K562 (cell line): ENCODE measurements around the gene DYNLT4. TPM values are rescaled to one million over a fixed set of nuclear protein-coding genes. Genes with fewer than 3 reads are reported as not detected.

Experiments used
- ATAC-seq: fragments of 200-7000 bp; cut with Tn5 transposase; 3 replicates; pipeline ENCODE4 v1.9.1; 2020; ENCODE audit warnings: moderate library complexity
- BruUV-seq: library from RNA; stranded (reverse); fragments of 400-500 nt; replicated peaks from 2 replicates; lab custom pipeline; 2021; lab: Mats Ljungman, UMichigan
- CTCF ChIA-PET: fragments of 300-600 bp; formaldehyde crosslinking; extraction: SDS; loops from one replicate; lab custom pipeline; 2021; ENCODE audit warnings: low intra/inter-chr PET ratio; lab: Yijun Ruan, JAX
- POLR2A ChIA-PET: fragments of 300-600, 350-650 bp; sonication (Branson Sonifier 250); formaldehyde crosslinking; extraction: SDS; loops from one replicate; lab custom pipeline; 2021; ENCODE audit warnings: antibody characterized with exemption, inconsistent platforms; lab: Yijun Ruan, JAX
- DNase-seq, 4 experiments: peaks; one replicate each; pipeline versions ENCODE4 v3.0.0 to v3.0.0-alpha.2; 2011 to 2018; ENCODE audit warnings: low spot score in 3 of 4, mixed read lengths in 3 of 4; ENCODE audit errors: extremely low read depth in 1 of 4
- FAIRE-seq: peaks from 2 replicates; lab custom pipeline; 2011; peaks lifted over from hg19 to GRCh38; lab: Jason Lieb, UNC
- H2AFZ ChIP-seq: 2 replicates; pipeline ENCODE4 v1.6.0; 2011; ENCODE audit warnings: low read depth, low read length, control low read depth, inconsistent platforms
- H3K27ac ChIP-seq: fragments of 200-600 bp; 3 replicates; pipeline ENCODE4 v1.8.0; 2011; ENCODE audit warnings: low read depth, mild to moderate bottlenecking, control low read depth, inconsistent platforms, low read length, moderate library complexity, mixed read lengths; ENCODE audit errors: extremely low read depth
- H3K27me3 ChIP-seq, 2 experiments: fragments of 300-600 bp in 1 of 2; 2 replicates in 1 of 2; 3 replicates in 1 of 2; pipeline versions ENCODE4 v1.6.0 to v1.8.0; 2011; ENCODE audit warnings: inconsistent platforms in 2 of 2, low read length in 2 of 2, mild to moderate bottlenecking in 1 of 2, mixed read lengths in 1 of 2, moderate library complexity in 1 of 2; ENCODE audit not compliant: control insufficient read depth in 2 of 2, insufficient read depth in 2 of 2
- H3K36me3 ChIP-seq: fragments of 300-600 bp; 3 replicates; pipeline ENCODE4 v1.8.0; 2011; ENCODE audit warnings: mild to moderate bottlenecking, low read length, inconsistent platforms; ENCODE audit not compliant: control insufficient read depth, insufficient read depth
- H3K4me1 ChIP-seq, 2 experiments: fragments of 200-600 bp in 1 of 2; replicated peaks in 1 of 2; 2 replicates in 1 of 2; 3 replicates in 1 of 2; pipeline versions ENCODE4 v1.5.1 to v1.8.0; 2011; ENCODE audit warnings: inconsistent platforms in 2 of 2, low read length in 2 of 2, mild to moderate bottlenecking in 1 of 2, mixed read lengths in 1 of 2, moderate library complexity in 1 of 2; ENCODE audit not compliant: control insufficient read depth in 2 of 2, insufficient read depth in 2 of 2
- H3K4me2 ChIP-seq: 2 replicates; pipeline ENCODE4 v1.6.1; 2011; ENCODE audit warnings: low read length, control low read depth, inconsistent platforms, mixed read lengths; ENCODE audit not compliant: insufficient read depth
- H3K4me3 ChIP-seq: fragments of 200-600 bp; sonication (generic), shearing (Covaris generic); 2 replicates; pipeline ENCODE4 v1.5.1; 2016; ENCODE audit warnings: control low read depth, inconsistent platforms
- H3K79me2 ChIP-seq: fragments of 200-600 bp; 3 replicates; pipeline ENCODE4 v1.8.0; 2011; ENCODE audit warnings: low read length, inconsistent platforms; ENCODE audit not compliant: control insufficient read depth, insufficient read depth
- H3K9ac ChIP-seq, 2 experiments: 2 replicates each; pipeline versions ENCODE4 v1.6.0 to v1.6.1; 2011; ENCODE audit warnings: low read depth in 2 of 2, low read length in 2 of 2, control low read depth in 1 of 2, inconsistent platforms in 1 of 2, mild to moderate bottlenecking in 1 of 2, mixed read lengths in 1 of 2; ENCODE audit not compliant: insufficient read depth in 1 of 2
- H3K9me1 ChIP-seq: one replicate; pipeline ENCODE4 v1.6.0; 2011; ENCODE audit warnings: inconsistent platforms, mild to moderate bottlenecking, low read length, moderate library complexity; ENCODE audit not compliant: control insufficient read depth, insufficient read depth
- H3K9me3 ChIP-seq: replicated peaks from 2 replicates; pipeline ENCODE4 v1.5.1; 2011; ENCODE audit warnings: low read depth, low read length, inconsistent platforms; ENCODE audit not compliant: control insufficient read depth, insufficient read depth
- H4K20me1 ChIP-seq: replicated peaks from 2 replicates; pipeline ENCODE4 v1.6.1; 2011; ENCODE audit warnings: low read length, inconsistent platforms, mixed read lengths; ENCODE audit not compliant: control insufficient read depth, insufficient read depth
- BHLHE40 ChIP-seq: IDR thresholded peaks from 2 replicates; pipeline ENCODE4 v1.6.1; 2011; ENCODE audit warnings: low read length, improper control_type of control experiment
- EGR1 ChIP-seq: fragments of 450-650 bp; conservative IDR thresholded peaks from 2 replicates; pipeline ENCODE4 v1.6.1; 2017; ENCODE audit warnings: mild to moderate bottlenecking
- FIP1L1 ChIP-seq: fragments of 200-400 bp; formaldehyde crosslinking; IDR thresholded peaks from 2 replicates; pipeline ENCODE4 v1.6.1; 2018; ENCODE audit warnings: mild to moderate bottlenecking, low read depth, low read length; ENCODE audit not compliant: poor library complexity, severe bottlenecking
- FOXK1 ChIP-seq: sonication (generic); formaldehyde crosslinking; IDR thresholded peaks from 2 replicates; pipeline ENCODE4 v1.8.0; 2022; ENCODE audit warnings: missing genetic modification reagents, mild to moderate bottlenecking, borderline replicate concordance
- GATAD2B ChIP-seq: fragments of 450-650 bp; IDR thresholded peaks from 2 replicates; pipeline ENCODE4 v1.6.1; 2017; ENCODE audit warnings: mild to moderate bottlenecking, borderline replicate concordance
- L3MBTL2 ChIP-seq: fragments of 450-650 bp; IDR thresholded peaks from 2 replicates; pipeline ENCODE4 v1.6.1; 2016; ENCODE audit warnings: mild to moderate bottlenecking, moderate library complexity
- MAZ ChIP-seq, 2 experiments: fragments of 450-650 bp in 1 of 2; sonication (generic) in 1 of 2; formaldehyde crosslinking; IDR thresholded peaks in 1 of 2; conservative IDR thresholded peaks in 1 of 2; 2 replicates each; pipeline versions ENCODE4 v1.4.0 to v1.5.0; 2020; ENCODE audit warnings: mild to moderate bottlenecking in 1 of 2, missing genetic modification reagents in 1 of 2
- MBD2 ChIP-seq: sonication (generic); IDR thresholded peaks from 2 replicates; pipeline ENCODE4 v1.6.1; 2016; ENCODE audit warnings: low read depth, borderline replicate concordance
- MCM2 ChIP-seq: fragments of 450-650 bp; IDR thresholded peaks from 2 replicates; pipeline ENCODE4 v1.6.1; 2017; ENCODE audit warnings: low read depth, mild to moderate bottlenecking
- MNT ChIP-seq, 2 experiments: fragments of 450-650 bp; conservative IDR thresholded peaks; 2 replicates each; pipeline ENCODE4 v1.6.1; 2017; ENCODE audit warnings: mild to moderate bottlenecking in 2 of 2, moderate library complexity in 2 of 2
- POLR2B ChIP-seq: fragments of 450-650 bp; IDR thresholded peaks from 2 replicates; pipeline ENCODE4 v1.6.1; 2018; ENCODE audit warnings: low read depth; ENCODE audit not compliant: partially characterized antibody
- RNF2 ChIP-seq: sonication (generic); IDR thresholded peaks from 2 replicates; pipeline ENCODE4 v1.6.1; 2016
- ZBED1 ChIP-seq: IDR thresholded peaks from 2 replicates; pipeline ENCODE4 v1.6.1; 2014
- ZBTB7A ChIP-seq: IDR thresholded peaks from 2 replicates; pipeline ENCODE4 v1.6.1; 2011; ENCODE audit warnings: low read depth, mild to moderate bottlenecking, low read length, moderate library complexity, borderline replicate concordance; ENCODE audit not compliant: control insufficient read depth
- ZNF274 ChIP-seq: IDR thresholded peaks from 2 replicates; pipeline ENCODE4 v1.6.1; 2011; ENCODE audit warnings: low read depth, mild to moderate bottlenecking, low read length, moderate library complexity, borderline replicate concordance
- ZNF3 ChIP-seq: fragments of 250-450 bp; sonication (Bioruptor Pico); IDR thresholded peaks from 2 replicates; pipeline ENCODE4 v1.5.0; 2021; ENCODE audit warnings: mild to moderate bottlenecking, moderate library complexity
- WGBS: fragments of 100-300 bp; shearing (Covaris generic); methylation state at CpG from one replicate; pipeline ENCODE4 v1.1.6; 2016; ENCODE audit warnings: low coverage, mixed read lengths; ENCODE audit not compliant: insufficient coverage; ENCODE audit errors: missing lambda C conversion rate; 5-methylcytosine and 5-hydroxymethylcytosine counted together
- in situ Hi-C: fragments of 300-500 bp; cut with MboI; formaldehyde crosslinking; loops from 4 replicates; pipeline ENCODE4 v1.15.0; 2018; ENCODE audit warnings: inconsistent platforms, mixed read lengths
- intact Hi-C: fragments of 100-400 bp; cut with micrococcal nuclease; formaldehyde crosslinking; loops from 2 replicates; pipeline ENCODE4 v1.14.2; 2022
- polyA plus RNA-seq, 8 experiments: library from polyadenylated mRNA; depleted of rRNA in 4 of 8; stranded (reverse) in 5 of 8; unstranded in 3 of 8; fragments of >200 nt; fragmentation: Nextera tagmentation in 2 of 8; fragmentation: Illumina TruSeq in 1 of 8; extraction: Ambion mirVana in 2 of 8; extraction: Trizol in 1 of 8; gene quantifications; 2 replicates each; pipeline versions ENCODE4 v1.2.1 to v1.2.3, GENCODE V29; 2011 to 2014; ENCODE audit warnings: inconsistent platforms in 1 of 8, missing spikeins in 1 of 8
- total RNA-seq, 7 experiments: library from RNA; depleted of rRNA in 6 of 7; stranded (reverse); fragments of >200 nt in 6 of 7; fragmentation: Illumina TruSeq in 2 of 7; extraction: Trizol in 2 of 7; gene quantifications; 2 replicates each; pipeline versions ENCODE4 v1.2.1 to v1.2.3, GENCODE V29; 2011 to 2021; ENCODE audit warnings: low replicate concordance in 1 of 7
- TF ChIP-seq, protein P1 (sequence below), 2 experiments: fragments of 450-650 bp in 1 of 2; sonication (generic) in 1 of 2; formaldehyde crosslinking in 1 of 2; IDR thresholded peaks in 1 of 2; conservative IDR thresholded peaks in 1 of 2; 2 replicates each; pipeline versions ENCODE4 v1.6.1 to v1.8.1; 2016 to 2023; ENCODE audit warnings: mild to moderate bottlenecking in 2 of 2, moderate library complexity in 2 of 2, inconsistent platforms in 1 of 2, missing genetic modification reagents in 1 of 2
- TF ChIP-seq, protein P2 (sequence below): fragments of 450-650 bp; formaldehyde crosslinking; IDR thresholded peaks from 2 replicates; pipeline ENCODE4 v1.4.0; 2020; ENCODE audit warnings: mild to moderate bottlenecking, moderate library complexity

DYNLT4 gene
- total and polyA plus RNA-seq, 9 of the 15 experiments (the other 6 are each of a cell fraction or from before 2014, with no cell fraction given), result 0.29 to 0.73 TPM; not detected in 7

GRCh38 chr1:44826375-44827196 lies 19.4 kb upstream of the DYNLT4 start:
- CTCF ChIA-PET, result no interaction called here
- no TSS peak for BruUV-seq
- POLR2A ChIA-PET, result interaction anchor here (0.6 to 11.1 kb wide), 12 partner anchors 7 to 514 kb away, joined by 3 to 217 read pairs (median 4); partner anchors contain the start of genes BTBD19, MUTYH and TOE1
- FAIRE-seq (no peak), DNase-seq (peak; percentile 38 to 59 (median 50)), ATAC-seq (peak; percentile 38)
- no peaks in the 10 kb centered on the region for H3K9me3 ChIP-seq
- no peaks in the 10 kb centered on the region for H3K79me2 ChIP-seq
- H3K36me3 ChIP-seq, result no peaks in the 10 kb centered on the region
- peak overlapping the region; percentile 4 to 85; a peak in 3 of 4 replicates for H3K9ac ChIP-seq
- WGBS, result 25% methylated on average over 22 of the region's 24 CpGs
- H3K4me3 ChIP-seq, result no peak overlapping the region
- no peaks in the 10 kb centered on the region for H3K9me1 ChIP-seq
- H3K27me3 ChIP-seq, result no peaks in the 10 kb centered on the region
- H3K27ac ChIP-seq, result no peak overlapping the region
- peak overlapping the region; percentile 0; the same call in 1 of the 2 replicates for H3K4me2 ChIP-seq
- in situ Hi-C loops (no loop called here), intact Hi-C loops (no loop called here)
- H2AFZ ChIP-seq, result peak overlapping the region; percentile 88
- peaks cover 21 to 64% of the 10 kb centered on the region in 2 experiments for H3K4me1 ChIP-seq
- no peaks in the 10 kb centered on the region for H4K20me1 ChIP-seq
- TF ChIP-seq MBD2 (no peak), RNF2 (no peak), GATAD2B (no peak), EGR1 (peak; percentile 81), FOXK1 (CRISPR knock-in tag) (no peak), ZNF3 (no peak), MAZ (CRISPR knock-in tag; conservative IDR thresholded peaks at IDR 0.05 in 1 of 2, IDR thresholded peaks at IDR 0.05 in 1 of 2) (peak in 1 of 2 experiments; percentile 57; a peak in 1 of 4 replicates), BHLHE40 (0 out of 2 replicates have a peak, but pooled peaks have one; percentile 4), ZNF274 (no peak), POLR2B (no peak), L3MBTL2 (peak; percentile 71; the same call in 1 of the 2 replicates), FIP1L1 (no peak), ZBED1 (no peak), ZBTB7A (peak; percentile 14; the same call in 1 of the 2 replicates), MCM2 (no peak), MNT (conservative IDR thresholded peaks at IDR 0.05) (peak in 1 of 2 experiments; percentile 33; a peak in 1 of 4 replicates)
- TF ChIP-seq, protein P1, sequence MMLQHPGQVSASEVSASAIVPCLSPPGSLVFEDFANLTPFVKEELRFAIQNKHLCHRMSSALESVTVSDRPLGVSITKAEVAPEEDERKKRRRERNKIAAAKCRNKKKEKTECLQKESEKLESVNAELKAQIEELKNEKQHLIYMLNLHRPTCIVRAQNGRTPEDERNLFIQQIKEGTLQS (IDR thresholded peaks at IDR 0.05), result no peak
- TF ChIP-seq, protein P1 (CRISPR knock-in tag; conservative IDR thresholded peaks at IDR 0.05), result no peak
- TF ChIP-seq, protein P2, sequence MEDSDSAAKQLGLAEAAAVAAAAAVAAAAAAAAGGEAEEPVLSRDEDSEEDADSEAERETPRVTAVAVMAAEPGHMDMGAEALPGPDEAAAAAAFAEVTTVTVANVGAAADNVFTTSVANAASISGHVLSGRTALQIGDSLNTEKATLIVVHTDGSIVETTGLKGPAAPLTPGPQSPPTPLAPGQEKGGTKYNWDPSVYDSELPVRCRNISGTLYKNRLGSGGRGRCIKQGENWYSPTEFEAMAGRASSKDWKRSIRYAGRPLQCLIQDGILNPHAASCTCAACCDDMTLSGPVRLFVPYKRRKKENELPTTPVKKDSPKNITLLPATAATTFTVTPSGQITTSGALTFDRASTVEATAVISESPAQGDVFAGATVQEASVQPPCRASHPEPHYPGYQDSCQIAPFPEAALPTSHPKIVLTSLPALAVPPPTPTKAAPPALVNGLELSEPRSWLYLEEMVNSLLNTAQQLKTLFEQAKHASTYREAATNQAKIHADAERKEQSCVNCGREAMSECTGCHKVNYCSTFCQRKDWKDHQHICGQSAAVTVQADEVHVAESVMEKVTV (CRISPR knock-in tag), result no peak
